AG08396 (cell line): ENCODE data around the gene TMEM42.

Source experiments
- DNase-seq: peaks from one replicate; pipeline ENCODE4 v3.0.0; 2012; ENCODE audit warnings: low spot score, mixed read lengths

The TMEM42 gene

GRCh38 chr3:44910693-44911092 lies 49.0 kb downstream of the TMEM42 start:
- no peak for DNase-seq

GRCh38 chr3:44913868-44914468 lies 52.3 kb downstream of the TMEM42 start:
- peak; percentile 85 for DNase-seq

GRCh38 chr3:44914936-44915335 lies 53.2 kb downstream of the TMEM42 start:
- DNase-seq = peak; percentile 35
